ENCODE measurements around the gene FRMPD3. TPM values are rescaled to one million over a fixed set of nuclear protein-coding genes. Genes with fewer than 3 reads are reported as not detected.

Gene FRMPD3
- total RNA-seq, 4 donors from 2014 or later, result 0.06 to 0.19 TPM; not detected in 2

Other genes with a start within 250 kb of the FRMPD3 start
- gene NUP62CL, start 243.2 kb upstream of the FRMPD3 start, total RNA-seq, result 1 to 10 TPM in 1 of 4 donors, not detected in 3; 1.2 TPM
- not detected for gene DNAAF6, start 243.0 kb upstream of the FRMPD3 start, total RNA-seq
- gene PRPS1, start 178.9 kb downstream of the FRMPD3 start, total RNA-seq, result 10 to 100 TPM; 17.0 to 36.0 (median 23.4) TPM

Data from esophagus muscularis mucosa (tissue), 4 donors.